Endothelial cell of umbilical vein (primary cell): ENCODE measurements around the gene ZP2.

Experiments used
- CTCF ChIP-seq, 2 donors: IDR thresholded peaks; 1 replicate in 1 of 2; 2 replicates in 1 of 2; pipeline ENCODE4 v1.5.1; 2011; ENCODE audit warnings: low read length in 2 of 2, mild to moderate bottlenecking in 2 of 2, moderate library complexity in 2 of 2, control low read depth in 1 of 2, inconsistent platforms in 1 of 2, low read depth in 1 of 2; ENCODE audit not compliant: insufficient read depth in 1 of 2; ENCODE audit errors: extremely low read depth in 1 of 2
- JUN ChIP-seq: IDR thresholded peaks from 2 replicates; pipeline ENCODE4 v1.6.1; 2011; ENCODE audit warnings: borderline replicate concordance, low read depth; ENCODE audit not compliant: insufficient read length, insufficient read depth
- MYC ChIP-seq: IDR thresholded peaks from one replicate; pipeline ENCODE4 v1.6.1; 2011; ENCODE audit warnings: mild to moderate bottlenecking, low read depth, low read length
- POLR2A ChIP-seq: IDR thresholded peaks from 2 replicates; pipeline ENCODE4 v1.6.1; 2012; ENCODE audit warnings: low read depth, mild to moderate bottlenecking, control low read depth, low read length

- no peak for TF ChIP-seq POLR2A
- TF ChIP-seq JUN: no peak
- TF ChIP-seq CTCF (IDR thresholded peaks at IDR 0.05; ENCODE audit: extremely low read depth in 1 of 2, insufficient read depth in 1 of 2, low read depth in 1 of 2, low read length in 2 of 2): no peak
- no peak for TF ChIP-seq MYC
Measured at GRCh38 chr16:21205303-21205702, 6.1 kb downstream of the ZP2 start.
